ENCODE measurements around the gene IFNAR2. TPM values are rescaled to one million over a fixed set of nuclear protein-coding genes. Genes with fewer than 3 reads are reported as not detected.

Gene IFNAR2
- polyA plus RNA-seq, 1 of the 3 experiments (the other 2 are of a cell fraction): 10.4 TPM

GRCh38 chr21:33199516-33200217 is 30.1 kb upstream of the IFNAR2 start:
- ChIA-PET POLR2A (interaction anchor here (0.6 to 1.0 kb wide), 3 partner anchors 162 to 406 kb away, joined by 3 to 4 read pairs (median 3); no protein-coding TSS in a partner anchor), CTCF (interaction anchor here (0.6 to 2.0 kb wide), 42 partner anchors 11 to 407 kb away, joined by 3 to 31 read pairs (median 4); partner anchors contain the start of genes IL10RB and TMEM50B)
- Histone ChIP-seq H3K36me3 (replicated peaks in 1 of 2; ENCODE audit: control insufficient read depth in 1 of 2, insufficient read depth in 2 of 2, low read length in 1 of 2) (no peaks in the 10 kb centered on the region), H4K20me1 (ENCODE audit: insufficient read depth) (no peaks in the 10 kb centered on the region), H3F3A (replicated peaks; ENCODE audit: insufficient read depth) (peaks cover 10% of the 10 kb centered on the region), H3K4me2 (no peak overlapping the region), H3K27me3 (ENCODE audit: insufficient read depth) (peaks cover 10% of the 10 kb centered on the region; the same call in 1 of the 2 replicates), H2AFZ (ENCODE audit: low read depth) (no peak overlapping the region), H3K79me2 (ENCODE audit: insufficient read depth) (no peaks in the 10 kb centered on the region), H3K4me3 (ENCODE audit: low read depth in 2 of 2, low read length in 1 of 2) (no peak overlapping the region; a peak in 1 of 4 replicates), H3K9me3 (no peaks in the 10 kb centered on the region), H3K9ac (no peak overlapping the region), H3K4me1 (ENCODE audit: control insufficient read depth in 1 of 2, insufficient read depth in 2 of 2, low read depth in 1 of 2, low read length in 1 of 2) (peaks cover 2 to 5% of the 10 kb centered on the region in 2 experiments; a peak in 3 of 4 replicates), H3K27ac (ENCODE audit: low read depth in 2 of 2, low read length in 1 of 2) (no peak overlapping the region), H3K9me2 (no peaks in the 10 kb centered on the region)
- peak; percentile 68 for DNase-seq
- WGBS (ENCODE audit: low lambda C conversion rate): 16% methylated on average over 8 of the region's 8 CpGs
- TF ChIP-seq MAX (IDR thresholded peaks at IDR 0.05; ENCODE audit: low read depth) (no peak), CTCF (IDR thresholded peaks at IDR 0.05) (peak; percentile 91), SMC3 (IDR thresholded peaks at IDR 0.05; ENCODE audit: low read depth, low read length) (peak; percentile 94), RAD21 (IDR thresholded peaks at IDR 0.05; ENCODE audit: low read length) (peak; percentile 97), MXI1 (IDR thresholded peaks at IDR 0.05; ENCODE audit: low read depth, low read length) (0 out of 2 replicates have a peak, but pooled peaks have one; percentile 27), ELF1 (IDR thresholded peaks at IDR 0.05) (no peak), YY1 (IDR thresholded peaks at IDR 0.05; ENCODE audit: low read depth) (no peak), FOXM1 (IDR thresholded peaks at IDR 0.05; ENCODE audit: low read depth) (no peak), FOSL2 (IDR thresholded peaks at IDR 0.05; ENCODE audit: borderline replicate concordance, low read depth) (peak; percentile 62; the same call in 1 of the 2 replicates), USF1 (IDR thresholded peaks at IDR 0.05; ENCODE audit: borderline replicate concordance, low read depth) (no peak), JUND (IDR thresholded peaks at IDR 0.05) (peak; percentile 33; the same call in 1 of the 2 replicates), EZH2phosphoT487 (IDR thresholded peaks at IDR 0.05; ENCODE audit: borderline replicate concordance, low read depth) (no peak), FOXJ3 (CRISPR knock-in tag; IDR thresholded peaks at IDR 0.05) (no peak)

GRCh38 chr21:33201956-33202355 is 27.8 kb upstream of the IFNAR2 start:
- CTCF ChIA-PET: no interaction called here
- TF ChIP-seq TEAD4 (IDR thresholded peaks at IDR 0.05; ENCODE audit: borderline replicate concordance, insufficient read depth): no peak
- no peak for TF ChIP-seq CHD2 (IDR thresholded peaks at IDR 0.05; ENCODE audit: low read length, partially characterized antibody)
- TF ChIP-seq FOXJ3 (CRISPR knock-in tag; IDR thresholded peaks at IDR 0.05): no peak
- no peak for TF ChIP-seq USF1 (IDR thresholded peaks at IDR 0.05; ENCODE audit: borderline replicate concordance, low read depth)
- no peak for TF ChIP-seq RCOR1 (IDR thresholded peaks at IDR 0.05; ENCODE audit: low read length)
- no peak for TF ChIP-seq MEF2A (IDR thresholded peaks at IDR 0.05; ENCODE audit: borderline replicate concordance, low read depth)
- TF ChIP-seq GATA2 (CRISPR knock-in tag; IDR thresholded peaks at IDR 0.05): no peak
- no peak for TF ChIP-seq FOXM1 (IDR thresholded peaks at IDR 0.05; ENCODE audit: low read depth)
- no peak for TF ChIP-seq USF2 (IDR thresholded peaks at IDR 0.05; ENCODE audit: borderline replicate concordance, low read depth, low read length)
- TF ChIP-seq EP300 (IDR thresholded peaks at IDR 0.05; ENCODE audit: borderline replicate concordance in 1 of 2, low read depth in 1 of 2, low read length in 1 of 2): no peak

More at GRCh38 chr21:33201956-33202355, 27.8 kb upstream of the IFNAR2 start:
- Histone ChIP-seq H2AFZ (ENCODE audit: low read depth) (no peak overlapping the region), H3K9ac (no peak overlapping the region), H3K9me2 (no peaks in the 10 kb centered on the region), H3K4me3 (ENCODE audit: low read depth in 2 of 2, low read length in 1 of 2) (no peak overlapping the region), H3K36me3 (replicated peaks in 1 of 2; ENCODE audit: control insufficient read depth in 1 of 2, insufficient read depth in 2 of 2, low read length in 1 of 2) (no peaks in the 10 kb centered on the region), H3K9me3 (no peaks in the 10 kb centered on the region), H3K4me2 (no peak overlapping the region), H3F3A (replicated peaks; ENCODE audit: insufficient read depth) (peaks cover 10% of the 10 kb centered on the region), H4K20me1 (ENCODE audit: insufficient read depth) (no peaks in the 10 kb centered on the region), H3K4me1 (ENCODE audit: control insufficient read depth in 1 of 2, insufficient read depth in 2 of 2, low read depth in 1 of 2, low read length in 1 of 2) (peaks cover 1 to 5% of the 10 kb centered on the region in 2 experiments; a peak in 3 of 4 replicates), H3K27me3 (ENCODE audit: insufficient read depth) (no peaks in the 10 kb centered on the region), H3K79me2 (ENCODE audit: insufficient read depth) (no peaks in the 10 kb centered on the region), H3K27ac (ENCODE audit: low read depth in 2 of 2, low read length in 1 of 2) (no peak overlapping the region)
- DNase-seq: no peak
- POLR2A ChIA-PET: no interaction called here
- 72% methylated on average over 4 of the region's 4 CpGs for WGBS (ENCODE audit: low lambda C conversion rate)

All from SK-N-SH (cell line).